Testis (tissue), 2 donors: ENCODE results near the gene ZNF865.

ENCODE experiments used
- POLR2A ChIP-seq: fragments of 450-650 bp; IDR thresholded peaks from one replicate; pipeline ENCODE4 v1.6.1; 2017; ENCODE audit warnings: antibody characterized with exemption, mild to moderate bottlenecking, moderate library complexity
- TF ChIP-seq, protein P1 (sequence below), 3 experiments: fragments of 450-650 bp in 2 of 3; fragments of 200-600 bp in 1 of 3; sonication (generic) in 1 of 3; IDR thresholded peaks; one replicate each; pipeline ENCODE4 v1.5.1; 2016 to 2019; ENCODE audit warnings: antibody characterized with exemption in 3 of 3, mild to moderate bottlenecking in 2 of 3, moderate library complexity in 1 of 3

DNA sequence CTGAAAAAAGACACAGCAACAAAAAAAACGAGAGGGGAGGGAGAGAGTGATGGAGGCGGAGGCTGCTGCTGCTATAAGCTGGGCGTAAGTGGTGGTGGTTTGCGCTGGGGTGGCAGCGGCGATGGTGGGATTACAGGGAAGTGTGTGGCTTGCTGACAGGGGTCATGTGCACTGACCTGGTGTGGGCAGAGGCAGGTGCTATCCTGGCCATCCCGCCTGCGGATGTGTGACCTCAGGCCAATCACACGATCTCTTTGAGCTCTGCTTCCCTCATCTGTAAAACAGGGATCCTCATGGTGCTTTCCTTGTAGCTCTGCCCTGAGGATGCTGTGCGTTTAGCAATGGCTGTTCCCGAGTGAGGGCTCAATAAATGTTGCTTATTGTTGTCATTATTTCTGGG is 32.1 kb downstream of the ZNF865 start:
- TF ChIP-seq, protein P1, sequence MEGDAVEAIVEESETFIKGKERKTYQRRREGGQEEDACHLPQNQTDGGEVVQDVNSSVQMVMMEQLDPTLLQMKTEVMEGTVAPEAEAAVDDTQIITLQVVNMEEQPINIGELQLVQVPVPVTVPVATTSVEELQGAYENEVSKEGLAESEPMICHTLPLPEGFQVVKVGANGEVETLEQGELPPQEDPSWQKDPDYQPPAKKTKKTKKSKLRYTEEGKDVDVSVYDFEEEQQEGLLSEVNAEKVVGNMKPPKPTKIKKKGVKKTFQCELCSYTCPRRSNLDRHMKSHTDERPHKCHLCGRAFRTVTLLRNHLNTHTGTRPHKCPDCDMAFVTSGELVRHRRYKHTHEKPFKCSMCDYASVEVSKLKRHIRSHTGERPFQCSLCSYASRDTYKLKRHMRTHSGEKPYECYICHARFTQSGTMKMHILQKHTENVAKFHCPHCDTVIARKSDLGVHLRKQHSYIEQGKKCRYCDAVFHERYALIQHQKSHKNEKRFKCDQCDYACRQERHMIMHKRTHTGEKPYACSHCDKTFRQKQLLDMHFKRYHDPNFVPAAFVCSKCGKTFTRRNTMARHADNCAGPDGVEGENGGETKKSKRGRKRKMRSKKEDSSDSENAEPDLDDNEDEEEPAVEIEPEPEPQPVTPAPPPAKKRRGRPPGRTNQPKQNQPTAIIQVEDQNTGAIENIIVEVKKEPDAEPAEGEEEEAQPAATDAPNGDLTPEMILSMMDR (IDR thresholded peaks at IDR 0.05): no peak
- TF ChIP-seq POLR2A: no peak
